ENCODE measurements around the gene CELSR2. TPM values are rescaled to one million over a fixed set of nuclear protein-coding genes. Genes with fewer than 3 reads are reported as not detected.

The CELSR2 gene
- total RNA-seq, 1 donor from 2014 or later = 6.3 TPM

DNA sequence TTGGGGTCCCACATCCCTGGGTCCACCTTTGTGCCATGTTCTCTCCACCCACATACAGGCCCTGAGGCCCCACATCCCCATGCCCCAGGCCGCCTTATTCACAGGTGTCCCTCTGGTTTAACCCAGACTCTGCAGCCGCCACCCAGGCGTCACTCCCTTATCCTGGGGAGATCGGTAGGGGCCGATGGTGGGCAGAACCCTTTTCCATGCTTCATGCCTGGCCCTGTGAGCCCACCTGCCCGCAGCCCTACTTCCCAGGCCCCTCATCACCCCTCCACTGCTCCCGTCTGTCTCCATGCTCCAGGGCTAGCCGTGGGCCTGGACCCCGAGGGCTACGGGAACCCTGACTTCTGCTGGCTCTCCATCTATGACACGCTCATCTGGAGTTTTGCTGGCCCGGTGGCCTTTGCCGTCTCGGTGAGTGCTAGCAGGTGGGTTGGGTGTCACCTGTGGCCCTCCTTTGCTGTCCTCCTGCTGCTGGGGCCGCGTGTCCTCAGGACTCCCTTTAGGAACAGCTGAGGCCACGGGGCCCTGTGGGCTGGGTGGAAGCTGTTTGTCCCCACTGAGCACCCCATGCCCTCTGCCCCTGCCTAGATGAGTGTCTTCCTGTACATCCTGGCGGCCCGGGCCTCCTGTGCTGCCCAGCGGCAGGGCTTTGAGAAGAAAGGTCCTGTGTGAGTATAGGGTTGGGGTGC, 21.4 kb downstream of the CELSR2 start:
- intact Hi-C loops (cut with DNase I) = loop anchor here (10.0 kb wide), 1 partner anchor 264 kb away; the partner anchor contains the start of gene GPR61
- DNase-seq (peak; percentile 36), ATAC-seq (ENCODE audit: poor library complexity) (no peak)

- ATAC-seq (ENCODE audit: poor library complexity) (no peak), DNase-seq (no peak)
- intact Hi-C loops (cut with DNase I) = loop anchor here (10.0 kb wide), 1 partner anchor 263 kb away; the partner anchor contains the start of gene GPR61
These were observed 22.1 kb downstream of the CELSR2 start for GRCh38 chr1:109271458-109271857.

DNA sequence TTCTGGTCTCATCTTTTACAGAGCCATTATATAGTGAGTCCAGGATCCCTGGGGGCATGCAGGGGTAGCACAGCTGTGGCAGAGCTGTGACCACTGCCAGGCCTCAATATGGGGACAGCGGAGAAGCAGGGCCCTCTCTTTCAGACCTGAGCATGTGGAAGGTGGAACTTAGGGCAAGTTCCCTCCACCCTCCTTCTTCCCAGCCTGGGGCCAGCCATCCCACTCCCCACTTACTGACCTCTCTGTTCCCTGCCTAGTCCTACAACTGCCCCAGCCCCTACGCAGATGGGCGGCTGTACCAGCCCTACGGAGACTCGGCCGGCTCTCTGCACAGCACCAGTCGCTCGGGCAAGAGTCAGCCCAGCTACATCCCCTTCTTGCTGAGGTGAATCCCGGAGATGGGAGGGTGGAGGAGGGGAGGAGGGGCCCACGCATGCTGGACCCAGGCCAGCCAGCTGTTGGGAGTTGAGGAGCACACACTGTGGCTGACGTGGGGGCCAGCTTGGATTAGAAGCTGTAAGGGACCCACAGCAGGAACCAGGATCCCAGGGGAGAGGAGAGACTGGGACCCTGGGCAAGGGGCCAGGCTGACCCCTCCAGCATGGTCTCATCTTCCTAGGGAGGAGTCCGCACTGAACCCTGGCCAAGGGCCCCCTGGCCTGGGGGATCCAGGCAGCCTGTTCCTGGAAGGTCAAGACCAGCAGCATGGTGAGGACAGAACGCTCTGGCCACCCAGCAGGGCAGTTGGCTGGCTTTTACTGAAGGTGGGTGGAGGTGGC, 22.9 kb downstream of the CELSR2 start:
- no peak for ATAC-seq (ENCODE audit: poor library complexity)
- peak; percentile 44 for DNase-seq
- intact Hi-C loops (cut with DNase I) = loop anchor here (10.0 kb wide), 1 partner anchor 263 kb away; the partner anchor contains the start of gene GPR61

DNA sequence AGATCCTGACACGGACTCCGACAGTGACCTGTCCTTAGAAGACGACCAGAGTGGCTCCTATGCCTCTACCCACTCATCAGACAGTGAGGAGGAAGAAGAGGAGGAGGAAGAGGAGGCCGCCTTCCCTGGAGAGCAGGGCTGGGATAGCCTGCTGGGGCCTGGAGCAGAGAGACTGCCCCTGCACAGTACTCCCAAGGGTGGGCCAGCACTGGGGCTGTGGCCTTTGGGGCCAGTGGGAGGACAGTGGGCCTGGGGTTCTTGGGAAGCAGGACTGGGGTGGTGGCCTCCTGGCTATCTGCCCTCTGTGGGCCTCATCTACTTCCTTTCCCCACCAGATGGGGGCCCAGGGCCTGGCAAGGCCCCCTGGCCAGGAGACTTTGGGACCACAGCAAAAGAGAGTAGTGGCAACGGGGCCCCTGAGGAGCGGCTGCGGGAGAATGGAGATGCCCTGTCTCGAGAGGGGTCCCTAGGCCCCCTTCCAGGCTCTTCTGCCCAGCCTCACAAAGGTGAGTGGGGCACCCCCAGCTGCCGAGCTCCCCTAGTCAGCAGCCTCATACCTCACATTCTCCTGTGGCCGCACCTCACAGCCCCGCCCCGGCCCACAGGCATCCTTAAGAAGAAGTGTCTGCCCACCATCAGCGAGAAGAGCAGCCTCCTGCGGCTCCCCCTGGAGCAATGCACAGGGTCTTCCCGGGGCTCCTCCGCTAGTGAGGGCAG, 23.6 kb downstream of the CELSR2 start:
- DNase-seq (peak; percentile 23), ATAC-seq (ENCODE audit: poor library complexity) (no peak)
- intact Hi-C loops (cut with DNase I) = loop anchor here (10.0 kb wide), 1 partner anchor 262 kb away; the partner anchor contains the start of gene GPR61

- DNase-seq = peak; percentile 19
- no peak for ATAC-seq (ENCODE audit: poor library complexity)
- intact Hi-C loops (cut with DNase I) = loop anchor here (10.0 kb wide), 1 partner anchor 261 kb away; the partner anchor contains the start of gene GPR61
These were observed 24.4 kb downstream of the CELSR2 start for GRCh38 chr1:109273570-109274288.

GRCh38 chr1:109274533-109275476, 25.5 kb downstream of the CELSR2 start:
- ATAC-seq (ENCODE audit: poor library complexity) = no peak
- intact Hi-C loops (cut with DNase I) = loop anchor here (10.0 kb wide), 1 partner anchor 260 kb away; the partner anchor contains the start of gene GPR61

GRCh38 chr1:109275706-109276345, 26.5 kb downstream of the CELSR2 start:
- intact Hi-C loops (cut with DNase I) = loop anchor here (2.0 to 10.0 kb wide), 2 partner anchors 123 to 259 kb away; partner anchors contain the start of gene GPR61
- no peak for ATAC-seq (ENCODE audit: poor library complexity)

More at GRCh38 chr1:109274533-109275476, 25.5 kb downstream of the CELSR2 start:
- DNase-seq = peak; percentile 58

GRCh38 chr1:109277434-109278204, 28.3 kb downstream of the CELSR2 start:
- ATAC-seq (ENCODE audit: poor library complexity) (peak; percentile 76), DNase-seq (peak; percentile 85)
- intact Hi-C loops (cut with DNase I) = loop anchor here (2.0 to 10.0 kb wide), 2 partner anchors 121 to 257 kb away; partner anchors contain the start of gene GPR61

More at GRCh38 chr1:109275706-109276345, 26.5 kb downstream of the CELSR2 start:
- DNase-seq = peak; percentile 13

DNA sequence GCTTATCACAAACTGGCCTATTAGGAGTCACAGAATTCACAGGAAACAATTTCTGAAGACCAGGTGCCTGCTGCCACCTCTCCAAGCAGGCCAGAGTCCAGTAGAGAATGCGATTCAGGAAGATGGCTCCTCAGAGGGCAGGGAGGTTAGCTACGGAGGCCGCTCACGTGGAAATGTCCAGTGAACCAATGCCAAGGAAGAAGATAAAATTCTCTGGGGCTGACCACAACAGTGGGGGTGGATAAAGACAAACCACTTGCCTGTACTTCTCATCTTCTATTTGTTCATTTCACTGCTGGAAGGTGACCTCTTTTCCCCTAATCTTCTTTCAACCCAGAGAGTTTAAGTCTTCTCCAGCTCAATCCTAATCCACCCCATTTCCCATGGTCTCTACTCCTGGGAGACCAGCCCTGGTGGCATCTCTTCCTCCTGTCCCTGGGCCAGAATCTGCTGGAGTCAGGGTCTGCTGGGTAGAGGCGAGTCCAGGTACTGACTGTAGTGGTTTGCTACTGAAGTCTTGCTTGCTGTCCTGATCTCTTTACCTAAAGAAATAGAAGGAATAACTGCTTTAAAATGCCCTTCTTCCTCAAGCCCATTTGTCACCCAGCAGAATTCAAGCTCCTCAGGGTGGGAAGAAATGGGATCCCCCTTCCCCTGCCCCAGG, 30.4 kb downstream of the CELSR2 start:
- intact Hi-C loops (cut with DNase I) = loop anchor here (10.0 kb wide), 1 partner anchor 255 kb away; the partner anchor contains the start of gene GPR61
- no peak for ATAC-seq (ENCODE audit: poor library complexity)
- DNase-seq = no peak

DNA sequence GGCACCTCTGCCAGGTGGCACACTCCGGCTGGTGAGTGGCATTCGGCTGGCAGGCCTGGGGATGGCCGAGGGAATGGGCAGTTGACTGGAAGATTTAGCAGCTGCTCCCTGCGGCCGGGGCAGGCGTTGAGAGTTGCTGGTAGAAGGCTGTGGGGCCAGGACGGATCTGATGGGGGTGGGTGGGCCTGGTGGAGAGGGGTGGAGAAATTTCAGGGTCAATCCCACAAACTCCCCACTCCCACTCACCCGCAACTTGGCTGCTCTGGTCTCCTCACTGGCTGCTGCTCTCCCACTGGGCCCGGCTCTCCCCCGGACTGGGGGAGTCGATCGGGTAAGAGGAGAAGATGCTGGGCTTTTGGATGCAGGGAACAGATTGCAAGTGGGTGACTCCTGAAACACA, 31.5 kb downstream of the CELSR2 start:
- DNase-seq (no peak), ATAC-seq (ENCODE audit: poor library complexity) (no peak)
- intact Hi-C loops (cut with DNase I) = no loop called here

GRCh38 chr1:109281680-109282496, 32.5 kb downstream of the CELSR2 start:
- ATAC-seq (ENCODE audit: poor library complexity) (peak; percentile 15), DNase-seq (no peak)
- intact Hi-C loops (cut with DNase I) = no loop called here

GRCh38 chr1:109282497-109282951, 33.2 kb downstream of the CELSR2 start:
- no peak for DNase-seq
- intact Hi-C loops (cut with DNase I) = no loop called here
- ATAC-seq (ENCODE audit: poor library complexity) = no peak

DNA sequence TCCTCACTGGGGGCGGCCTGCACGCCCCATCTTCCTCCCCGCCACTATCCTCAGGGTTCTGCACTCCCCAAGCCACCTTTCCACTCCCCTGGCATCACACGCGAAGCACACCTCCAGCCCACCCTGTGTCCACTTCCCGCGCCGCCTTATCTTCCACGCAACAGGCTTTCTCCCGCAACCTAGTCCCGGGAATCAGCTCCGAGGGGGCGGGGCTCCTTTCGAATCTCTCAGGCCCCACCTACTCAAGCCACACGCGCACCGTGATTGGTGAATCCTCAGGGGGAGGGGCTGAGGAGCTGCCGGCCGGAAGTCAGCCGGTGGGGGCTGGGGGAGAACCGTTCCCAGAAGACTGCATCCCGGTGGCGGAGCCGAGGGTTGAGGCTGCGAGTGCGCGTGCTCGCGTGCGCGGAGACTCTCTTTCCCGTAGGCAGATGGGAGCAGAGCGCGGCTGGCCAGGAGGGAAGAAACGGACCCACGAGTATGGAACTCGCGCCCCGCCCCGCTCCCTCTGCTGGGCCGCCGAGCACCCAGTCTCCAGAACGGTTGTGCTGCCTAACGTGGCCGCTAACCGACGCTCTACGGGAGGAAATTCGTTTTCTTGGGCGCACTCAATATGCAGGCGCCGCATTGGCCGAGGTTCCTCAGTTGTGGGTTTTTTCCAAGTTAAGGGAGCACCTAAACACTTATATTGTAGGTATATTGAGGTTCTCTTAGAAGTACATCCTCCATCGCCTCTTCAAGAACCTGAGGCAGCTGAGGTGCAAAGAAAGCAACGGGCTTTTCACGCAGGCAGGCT, 33.8 kb downstream of the CELSR2 start, which contains the start of gene PSRC1:
TSS of gene PSRC1 (minus strand) at position 194 of the 796 bp plus-strand sequence.
- intact Hi-C loops (cut with DNase I) = no loop called here
- ATAC-seq (ENCODE audit: poor library complexity) = peak; percentile 100
- DNase-seq = peak; percentile 97

All from Right ventricle myocardium superior (tissue), 1 donor.